ENCODE measurements around the gene ZBTB16. TPM values are rescaled to one million over a fixed set of nuclear protein-coding genes. Genes with fewer than 3 reads are reported as not detected.

Gene ZBTB16
- total RNA-seq, 1 donor from 2014 or later = 11.9 TPM

- no peaks in the 10 kb centered on the region for H3K27me3 Mint-ChIP-seq
- H3K36me3 Mint-ChIP-seq = peaks cover 3% of the 10 kb centered on the region
- peaks cover 16% of the 10 kb centered on the region for H3K4me1 Mint-ChIP-seq (ENCODE audit: unreplicated experiment)
- TF ChIP-seq, protein P1, sequence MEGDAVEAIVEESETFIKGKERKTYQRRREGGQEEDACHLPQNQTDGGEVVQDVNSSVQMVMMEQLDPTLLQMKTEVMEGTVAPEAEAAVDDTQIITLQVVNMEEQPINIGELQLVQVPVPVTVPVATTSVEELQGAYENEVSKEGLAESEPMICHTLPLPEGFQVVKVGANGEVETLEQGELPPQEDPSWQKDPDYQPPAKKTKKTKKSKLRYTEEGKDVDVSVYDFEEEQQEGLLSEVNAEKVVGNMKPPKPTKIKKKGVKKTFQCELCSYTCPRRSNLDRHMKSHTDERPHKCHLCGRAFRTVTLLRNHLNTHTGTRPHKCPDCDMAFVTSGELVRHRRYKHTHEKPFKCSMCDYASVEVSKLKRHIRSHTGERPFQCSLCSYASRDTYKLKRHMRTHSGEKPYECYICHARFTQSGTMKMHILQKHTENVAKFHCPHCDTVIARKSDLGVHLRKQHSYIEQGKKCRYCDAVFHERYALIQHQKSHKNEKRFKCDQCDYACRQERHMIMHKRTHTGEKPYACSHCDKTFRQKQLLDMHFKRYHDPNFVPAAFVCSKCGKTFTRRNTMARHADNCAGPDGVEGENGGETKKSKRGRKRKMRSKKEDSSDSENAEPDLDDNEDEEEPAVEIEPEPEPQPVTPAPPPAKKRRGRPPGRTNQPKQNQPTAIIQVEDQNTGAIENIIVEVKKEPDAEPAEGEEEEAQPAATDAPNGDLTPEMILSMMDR (conservative IDR thresholded peaks at IDR 0.05) = no peak
- no peak overlapping the region for H3K27ac Mint-ChIP-seq
- H3K9me3 Mint-ChIP-seq = peaks cover 10% of the 10 kb centered on the region
- DNase-seq (ENCODE audit: extremely low spot score, unreplicated experiment) = no peak
- no peak overlapping the region for H3K4me3 Mint-ChIP-seq
Observed at GRCh38 chr11:114297806-114298709, 238.5 kb downstream of the ZBTB16 start.

- TF ChIP-seq, protein P1 (conservative IDR thresholded peaks at IDR 0.05) = no peak
- Mint-ChIP-seq H3K9me3 (peaks cover 8% of the 10 kb centered on the region), H3K27me3 (no peaks in the 10 kb centered on the region), H3K4me1 (ENCODE audit: unreplicated experiment) (peaks cover 14% of the 10 kb centered on the region), H3K27ac (no peak overlapping the region), H3K36me3 (peaks cover 3% of the 10 kb centered on the region), H3K4me3 (no peak overlapping the region)
- DNase-seq (ENCODE audit: extremely low spot score, unreplicated experiment) = no peak
Observed at GRCh38 chr11:114298710-114299109, 239.2 kb downstream of the ZBTB16 start.

Other genes with a start within 250 kb of the ZBTB16 start
- gene USP28, start 184.1 kb upstream of the ZBTB16 start, total RNA-seq (ENCODE audit: low replicate concordance) = 22.7 and 46.9 TPM in 2 replicates
- gene HTR3B, start 154.9 kb upstream of the ZBTB16 start, total RNA-seq (ENCODE audit: low replicate concordance) = 0.17 TPM in 2 replicates
- 0.27 TPM in 1 of 2 replicates, not detected in the other for gene HTR3A, start 84.6 kb upstream of the ZBTB16 start, total RNA-seq (ENCODE audit: low replicate concordance)
- 0.64 and 2.8 TPM in 2 replicates for gene NNMT, start 236.7 kb downstream of the ZBTB16 start, total RNA-seq (ENCODE audit: low replicate concordance)

Measured in type B pancreatic cell (in vitro differentiated cells).